Glutamatergic neuron (in vitro differentiated cells): Measurements from ENCODE around the gene ZIC5. TPM values are rescaled to one million over a fixed set of nuclear protein-coding genes. Genes with fewer than 3 reads are reported as not detected.
A peak's percentile ranks its signal among the peaks of the same experiment; 100 is the strongest.

Source experiments
- DNase-seq: peaks from one replicate; pipeline ENCODE4 v3.0.0; 2022
- H3K27ac Mint-ChIP-seq: one replicate; pipeline ENCODE4 v1.8.0; 2020; ENCODE audit warnings: mild to moderate bottlenecking, mixed read lengths, inconsistent platforms; ENCODE audit not compliant: unreplicated experiment
- H3K27me3 Mint-ChIP-seq: one replicate; pipeline ENCODE4 v1.8.0; 2020; ENCODE audit warnings: mild to moderate bottlenecking, moderate library complexity, mixed read lengths, inconsistent platforms; ENCODE audit not compliant: unreplicated experiment
- H3K36me3 Mint-ChIP-seq: one replicate; pipeline ENCODE4 v1.8.0; 2020; ENCODE audit warnings: mild to moderate bottlenecking, mixed read lengths, inconsistent platforms; ENCODE audit not compliant: unreplicated experiment
- H3K4me1 Mint-ChIP-seq: one replicate; pipeline ENCODE4 v1.8.0; 2020; ENCODE audit warnings: mild to moderate bottlenecking, low read depth, mixed read lengths, inconsistent platforms; ENCODE audit not compliant: unreplicated experiment
- H3K4me3 Mint-ChIP-seq: one replicate; pipeline ENCODE4 v1.8.0; 2020; ENCODE audit warnings: mild to moderate bottlenecking, mixed read lengths, inconsistent platforms; ENCODE audit not compliant: unreplicated experiment
- H3K9me3 Mint-ChIP-seq: one replicate; pipeline ENCODE4 v1.8.0; 2020; ENCODE audit warnings: mild to moderate bottlenecking, moderate library complexity, mixed read lengths, inconsistent platforms; ENCODE audit not compliant: unreplicated experiment
- long read RNA-seq: library from polyadenylated mRNA; unstranded; transcript quantifications from one replicate; pipeline ENCODE4 v2.0.0, GENCODE V29; 2020; ENCODE audit not compliant: unreplicated experiment
- total RNA-seq: library from RNA; stranded (reverse); fragmentation: NEBNext Ultra II Directional; extraction: Animal tissue kit (Norgen Biotek cat#: 25700); gene quantifications from one replicate; pipeline ENCODE4 v1.2.1, GENCODE V29; 2021; ENCODE audit not compliant: unreplicated experiment
- TF ChIP-seq, protein P1 (sequence below): fragments of 200-600 bp; sonication (generic); IDR thresholded peaks from one replicate; pipeline ENCODE4 v1.5.0; 2021; ENCODE audit not compliant: partially characterized antibody, unreplicated experiment

ZIC5 gene
- total RNA-seq = 0.47 TPM
- long read RNA-seq = 0 reads

DNA sequence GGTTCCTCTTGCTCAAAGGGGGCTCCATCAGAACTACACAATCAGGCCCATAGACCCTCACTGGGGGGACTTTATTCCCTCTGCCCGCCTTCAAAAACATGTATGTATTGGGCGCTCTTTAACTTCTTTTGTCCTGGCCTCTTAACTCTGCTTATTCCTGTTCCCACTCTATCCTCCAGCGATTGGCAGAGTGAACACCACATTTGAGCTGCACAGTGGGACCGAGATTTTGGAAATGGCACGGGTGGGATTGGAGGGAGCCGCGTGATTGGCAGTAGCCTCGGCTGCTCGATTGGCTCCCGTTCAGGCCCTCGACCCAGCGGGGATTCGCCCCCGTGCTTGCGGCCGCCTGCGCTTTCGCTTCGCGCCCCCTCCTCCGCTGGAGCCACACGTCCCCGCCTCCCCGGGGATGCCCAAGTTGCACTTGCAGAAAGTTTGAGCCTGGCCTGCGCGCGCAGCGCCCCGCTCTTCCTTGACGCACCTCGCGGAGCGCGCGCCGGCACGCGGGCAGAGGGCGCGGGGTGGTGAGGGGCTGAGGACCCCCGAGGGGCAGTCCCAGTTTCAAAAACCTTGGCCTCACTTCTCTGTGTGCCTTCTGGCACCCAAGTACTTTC lies at the start of gene ZIC5:
TSS of gene ZIC5 (minus strand) at position 192 of the 614 bp plus-strand sequence. CDS start at position 28, 164 bp downstream.
- peak within 1 kb of the TSS; percentile 44 for H3K27ac Mint-ChIP-seq
- H3K27me3 Mint-ChIP-seq = peaks cover 44% of the 10 kb centered on the region
- no peak for DNase-seq
- H3K4me3 Mint-ChIP-seq = peak within 1 kb of the TSS; percentile 76
- H3K36me3 Mint-ChIP-seq = no peaks in the 10 kb centered on the region
- peaks cover 29% of the 10 kb centered on the region for H3K9me3 Mint-ChIP-seq
- H3K4me1 Mint-ChIP-seq = no peaks in the 10 kb centered on the region
- TF ChIP-seq, protein P1, sequence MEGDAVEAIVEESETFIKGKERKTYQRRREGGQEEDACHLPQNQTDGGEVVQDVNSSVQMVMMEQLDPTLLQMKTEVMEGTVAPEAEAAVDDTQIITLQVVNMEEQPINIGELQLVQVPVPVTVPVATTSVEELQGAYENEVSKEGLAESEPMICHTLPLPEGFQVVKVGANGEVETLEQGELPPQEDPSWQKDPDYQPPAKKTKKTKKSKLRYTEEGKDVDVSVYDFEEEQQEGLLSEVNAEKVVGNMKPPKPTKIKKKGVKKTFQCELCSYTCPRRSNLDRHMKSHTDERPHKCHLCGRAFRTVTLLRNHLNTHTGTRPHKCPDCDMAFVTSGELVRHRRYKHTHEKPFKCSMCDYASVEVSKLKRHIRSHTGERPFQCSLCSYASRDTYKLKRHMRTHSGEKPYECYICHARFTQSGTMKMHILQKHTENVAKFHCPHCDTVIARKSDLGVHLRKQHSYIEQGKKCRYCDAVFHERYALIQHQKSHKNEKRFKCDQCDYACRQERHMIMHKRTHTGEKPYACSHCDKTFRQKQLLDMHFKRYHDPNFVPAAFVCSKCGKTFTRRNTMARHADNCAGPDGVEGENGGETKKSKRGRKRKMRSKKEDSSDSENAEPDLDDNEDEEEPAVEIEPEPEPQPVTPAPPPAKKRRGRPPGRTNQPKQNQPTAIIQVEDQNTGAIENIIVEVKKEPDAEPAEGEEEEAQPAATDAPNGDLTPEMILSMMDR = no peak

DNA sequence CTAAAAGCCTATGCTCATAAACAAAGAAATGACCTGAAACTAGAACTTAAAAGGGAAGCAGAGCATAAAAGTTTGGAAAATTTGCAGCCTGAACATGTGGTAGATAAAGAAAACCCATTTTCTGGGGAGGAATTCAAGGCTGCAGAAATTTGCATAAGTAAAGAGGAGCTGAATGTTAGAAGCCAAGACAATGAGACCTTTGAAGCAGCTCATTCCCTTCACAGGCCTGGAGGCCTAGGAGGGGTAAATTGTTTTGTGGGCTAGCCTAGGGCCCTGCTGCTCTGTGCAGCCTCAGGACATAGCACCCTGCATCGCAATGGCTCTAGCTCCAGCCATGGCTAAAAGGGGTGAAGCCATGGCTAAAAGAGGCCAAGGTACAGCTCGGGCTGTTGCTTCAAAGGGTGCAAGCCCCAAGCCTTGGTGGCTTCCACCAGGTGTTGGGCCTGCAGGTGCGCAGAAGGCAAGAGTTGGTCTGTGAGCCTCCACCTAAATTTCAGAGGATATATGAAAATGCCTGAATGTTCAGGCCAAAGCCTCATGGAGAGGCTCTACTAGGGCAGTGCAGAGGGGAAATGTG lies 48.3 kb upstream of the ZIC5 start:
- TF ChIP-seq, protein P1 = no peak
- Mint-ChIP-seq H3K9me3 (no peaks in the 10 kb centered on the region), H3K4me3 (no peak overlapping the region), H3K36me3 (no peaks in the 10 kb centered on the region), H3K27me3 (no peaks in the 10 kb centered on the region), H3K27ac (no peak overlapping the region), H3K4me1 (no peaks in the 10 kb centered on the region)
- no peak for DNase-seq

DNA sequence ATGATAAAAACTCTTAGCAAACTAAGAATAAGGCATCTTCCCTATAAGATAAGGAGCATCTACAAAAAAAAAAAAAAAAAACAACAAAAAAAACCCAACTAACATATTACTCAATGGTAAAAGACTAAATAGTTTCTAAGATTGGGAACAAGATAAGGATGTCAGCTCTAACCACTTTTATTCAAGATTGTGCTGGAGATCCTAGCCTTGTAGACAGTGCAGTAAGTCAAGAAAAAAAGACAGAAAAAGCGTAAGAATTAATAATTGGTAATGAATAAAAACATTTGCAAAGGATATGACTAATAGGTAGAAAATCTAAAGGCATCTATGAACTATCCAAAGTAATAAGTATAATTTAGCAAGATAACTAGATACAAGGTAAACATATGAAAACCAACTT lies 43.1 kb upstream of the ZIC5 start:
- H3K9me3 Mint-ChIP-seq = peaks cover 2% of the 10 kb centered on the region

DNA sequence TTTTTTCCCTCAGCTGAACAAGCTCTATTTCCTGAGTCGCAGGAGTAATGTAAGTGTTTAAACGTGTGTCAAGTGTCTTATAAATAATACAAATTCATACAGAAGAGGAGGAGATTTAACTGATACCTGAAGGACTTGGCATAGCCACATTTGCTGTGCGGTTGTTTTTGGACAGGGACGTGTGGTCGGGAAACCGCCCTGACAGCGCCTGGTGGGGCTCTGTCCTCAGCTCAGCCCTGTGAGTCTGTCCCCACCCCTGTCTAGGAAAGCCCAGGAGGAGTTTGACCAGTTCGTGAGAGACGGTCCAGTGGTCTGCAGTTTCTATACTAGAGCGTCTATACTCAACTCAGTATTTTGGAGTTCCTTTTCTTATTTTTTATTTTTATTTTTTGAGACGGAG lies 26.7 kb upstream of the ZIC5 start:
- Mint-ChIP-seq H3K27me3 (peaks cover 19% of the 10 kb centered on the region), H3K36me3 (no peaks in the 10 kb centered on the region), H3K27ac (no peak overlapping the region), H3K4me1 (peaks cover 17% of the 10 kb centered on the region), H3K9me3 (peaks cover 18% of the 10 kb centered on the region), H3K4me3 (no peak overlapping the region)
- TF ChIP-seq, protein P1 = no peak
- no peak for DNase-seq

More for the DNA sequence above, 43.1 kb upstream of the ZIC5 start:
- no peak overlapping the region for H3K4me3 Mint-ChIP-seq
- H3K27me3 Mint-ChIP-seq = peaks cover 2% of the 10 kb centered on the region
- TF ChIP-seq, protein P1 = no peak
- H3K27ac Mint-ChIP-seq = no peak overlapping the region
- no peaks in the 10 kb centered on the region for H3K4me1 Mint-ChIP-seq
- no peaks in the 10 kb centered on the region for H3K36me3 Mint-ChIP-seq
- no peak for DNase-seq

DNA sequence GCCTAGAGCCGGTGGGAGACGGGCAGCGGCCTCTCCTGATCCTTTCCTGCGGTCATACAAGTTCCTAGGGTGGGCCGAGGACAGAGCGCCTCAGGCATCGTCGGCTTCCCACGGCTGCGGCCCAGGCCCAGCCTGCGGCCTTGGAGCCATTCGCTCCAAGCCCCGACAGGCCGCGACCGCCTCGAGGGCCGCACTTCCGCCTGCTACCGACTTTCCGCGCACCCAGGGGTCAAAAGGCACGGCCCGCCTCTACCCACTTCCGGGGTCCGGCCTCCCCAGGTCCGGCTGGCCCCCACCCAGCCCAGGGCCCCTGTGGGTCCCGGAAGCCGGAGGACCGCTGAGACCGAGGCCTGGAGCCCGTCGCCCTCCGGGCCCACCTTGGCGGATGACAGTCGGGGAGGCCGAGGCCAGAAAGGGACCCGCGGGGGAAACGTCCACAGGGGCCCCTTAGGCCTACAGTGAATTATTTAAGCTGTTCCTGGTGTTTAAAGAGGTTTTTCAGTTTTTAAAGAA lies 26.2 kb upstream of the ZIC5 start:
- Mint-ChIP-seq H3K4me1 (peaks cover 17% of the 10 kb centered on the region), H3K27me3 (peaks cover 24% of the 10 kb centered on the region), H3K4me3 (no peak overlapping the region), H3K27ac (no peak overlapping the region), H3K36me3 (no peaks in the 10 kb centered on the region), H3K9me3 (peaks cover 18% of the 10 kb centered on the region)
- DNase-seq = peak; percentile 27
- TF ChIP-seq, protein P1 = no peak
